NT2/D1 (cell line): ENCODE measurements around the gene NHERF2.

ENCODE experiments used
- YY1 ChIP-seq: IDR thresholded peaks from 2 replicates; pipeline ENCODE4 v1.6.1; 2011; ENCODE audit not compliant: insufficient read length, insufficient read depth
- ZNF274 ChIP-seq: IDR thresholded peaks from 2 replicates; pipeline ENCODE4 v1.6.1; 2011; ENCODE audit warnings: mild to moderate bottlenecking, low read depth, low read length

DNA sequence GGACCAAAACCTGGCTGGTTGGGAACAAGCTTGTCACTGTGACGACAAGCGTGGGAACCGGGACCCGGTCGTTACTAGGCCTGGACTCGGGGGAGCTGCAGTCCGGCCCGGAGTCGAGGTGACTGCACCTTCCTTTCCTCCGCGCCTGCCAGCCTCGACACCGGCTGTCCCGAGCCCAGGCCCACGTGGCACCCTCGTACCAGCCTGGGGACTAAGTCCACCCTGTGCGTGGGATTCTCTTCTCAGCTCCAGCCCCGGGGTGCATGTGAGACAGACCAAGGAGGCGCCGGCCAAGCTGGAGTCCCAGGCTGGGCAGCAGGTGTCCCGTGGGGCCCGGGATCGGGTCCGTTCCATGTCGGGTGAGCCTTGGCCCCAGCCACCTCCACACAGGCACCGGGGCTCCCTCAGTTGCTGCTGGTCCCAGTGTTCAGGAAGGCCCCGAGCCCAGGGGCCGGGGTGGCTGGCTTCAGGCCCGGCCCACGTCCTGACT is 52.7 kb downstream of the NHERF2 start:
- no peak for TF ChIP-seq YY1
- no peak for TF ChIP-seq ZNF274
